K562 (cell line): ENCODE data around the gene MGAT1. TPM values are rescaled to one million over a fixed set of nuclear protein-coding genes. Genes with fewer than 3 reads are reported as not detected.

ENCODE experiments used
- ATF2 ChIP-seq: sonication (generic); formaldehyde crosslinking; IDR thresholded peaks from 2 replicates; pipeline ENCODE4 v1.8.1; 2022; ENCODE audit warnings: missing genetic modification reagents
- CBFB ChIP-seq: sonication (generic); formaldehyde crosslinking; IDR thresholded peaks from 2 replicates; pipeline ENCODE4 v1.4.0; 2020; ENCODE audit warnings: mild to moderate bottlenecking, missing genetic modification reagents
- EGR1 ChIP-seq: fragments of 450-650 bp; conservative IDR thresholded peaks from 2 replicates; pipeline ENCODE4 v1.6.1; 2017; ENCODE audit warnings: mild to moderate bottlenecking
- EP400 ChIP-seq: fragments of 450-650 bp; IDR thresholded peaks from 2 replicates; pipeline ENCODE4 v1.6.1; 2017; ENCODE audit warnings: antibody characterized with exemption, mild to moderate bottlenecking, moderate library complexity
- FOXO4 ChIP-seq: fragments of 450-650 bp; formaldehyde crosslinking; IDR thresholded peaks from 2 replicates; pipeline ENCODE4 v1.4.0; 2020; ENCODE audit warnings: mild to moderate bottlenecking, moderate library complexity
- GATA2 ChIP-seq: sonication (generic); formaldehyde crosslinking; IDR thresholded peaks from 2 replicates; pipeline ENCODE4 v1.4.0; 2020; ENCODE audit warnings: mild to moderate bottlenecking, missing genetic modification reagents
- LEF1 ChIP-seq: fragments of 450-650 bp; IDR thresholded peaks from 2 replicates; pipeline ENCODE4 v1.6.1; 2016; ENCODE audit warnings: mild to moderate bottlenecking
- SNIP1 ChIP-seq: fragments of 450-650 bp; IDR thresholded peaks from 2 replicates; pipeline ENCODE4 v1.7.1; 2017; ENCODE audit warnings: low read depth, mild to moderate bottlenecking
- TCF7 ChIP-seq: sonication (generic); IDR thresholded peaks from 2 replicates; pipeline ENCODE4 v1.6.1; 2016; ENCODE audit warnings: antibody characterized with exemption, borderline replicate concordance
- ZBTB1 ChIP-seq: sonication (generic); formaldehyde crosslinking; IDR thresholded peaks from 2 replicates; pipeline ENCODE4 v1.8.1; 2023; ENCODE audit warnings: missing genetic modification reagents, low read depth, mild to moderate bottlenecking, borderline replicate concordance
- ZBTB8A ChIP-seq: fragments of 450-650 bp; IDR thresholded peaks from 2 replicates; pipeline ENCODE4 v1.6.1; 2018; ENCODE audit warnings: mild to moderate bottlenecking, moderate library complexity; ENCODE audit not compliant: partially characterized antibody
- ZNF77 ChIP-seq: fragments of 250-450 bp; sonication (Bioruptor Pico); IDR thresholded peaks from 2 replicates; pipeline ENCODE4 v1.5.0; 2020
- polyA plus RNA-seq, 8 experiments: library from polyadenylated mRNA; depleted of rRNA in 4 of 8; stranded (reverse) in 5 of 8; unstranded in 3 of 8; fragments of >200 nt; fragmentation: Nextera tagmentation in 2 of 8; fragmentation: Illumina TruSeq in 1 of 8; extraction: Ambion mirVana in 2 of 8; extraction: Trizol in 1 of 8; gene quantifications; 2 replicates each; pipeline versions ENCODE4 v1.2.1 to v1.2.3, GENCODE V29; 2011 to 2014; ENCODE audit warnings: inconsistent platforms in 1 of 8, missing spikeins in 1 of 8
- total RNA-seq, 7 experiments: library from RNA; depleted of rRNA in 6 of 7; stranded (reverse); fragments of >200 nt in 6 of 7; fragmentation: Illumina TruSeq in 2 of 7; extraction: Trizol in 2 of 7; gene quantifications; 2 replicates each; pipeline versions ENCODE4 v1.2.1 to v1.2.3, GENCODE V29; 2011 to 2021; ENCODE audit warnings: low replicate concordance in 1 of 7
- TF ChIP-seq, protein P1 (sequence below): IDR thresholded peaks from 2 replicates; pipeline ENCODE4 v1.6.1; 2012; ENCODE audit warnings: low read depth, low read length, improper control_type of control experiment, borderline replicate concordance
- TF ChIP-seq, protein P2 (sequence below): fragments of 450-650 bp; IDR thresholded peaks from 2 replicates; pipeline ENCODE4 v1.6.1; 2016; ENCODE audit warnings: mild to moderate bottlenecking
- TF ChIP-seq, protein P3 (sequence below), 2 experiments: IDR thresholded peaks; 2 replicates each; pipeline ENCODE4 v1.6.1; 2011; ENCODE audit warnings: borderline replicate concordance in 1 of 2, control low read depth in 1 of 2, low read depth in 1 of 2, low read length in 1 of 2, mild to moderate bottlenecking in 1 of 2, mixed read lengths in 1 of 2, moderate library complexity in 1 of 2; ENCODE audit not compliant: insufficient read depth in 1 of 2, insufficient read length in 1 of 2, poor library complexity in 1 of 2, severe bottlenecking in 1 of 2; ENCODE audit errors: extremely low read depth in 1 of 2
- TF ChIP-seq, protein P4 (sequence below): sonication (generic); formaldehyde crosslinking; IDR thresholded peaks from 2 replicates; pipeline ENCODE4 v1.9.0; 2022; ENCODE audit warnings: mild to moderate bottlenecking, missing genetic modification reagents

MGAT1 gene
- total and polyA plus RNA-seq, 9 of the 15 experiments (the other 6 are each of a cell fraction or from before 2014, with no cell fraction given): 3.9 to 82.7 (median 44.5) TPM

DNA sequence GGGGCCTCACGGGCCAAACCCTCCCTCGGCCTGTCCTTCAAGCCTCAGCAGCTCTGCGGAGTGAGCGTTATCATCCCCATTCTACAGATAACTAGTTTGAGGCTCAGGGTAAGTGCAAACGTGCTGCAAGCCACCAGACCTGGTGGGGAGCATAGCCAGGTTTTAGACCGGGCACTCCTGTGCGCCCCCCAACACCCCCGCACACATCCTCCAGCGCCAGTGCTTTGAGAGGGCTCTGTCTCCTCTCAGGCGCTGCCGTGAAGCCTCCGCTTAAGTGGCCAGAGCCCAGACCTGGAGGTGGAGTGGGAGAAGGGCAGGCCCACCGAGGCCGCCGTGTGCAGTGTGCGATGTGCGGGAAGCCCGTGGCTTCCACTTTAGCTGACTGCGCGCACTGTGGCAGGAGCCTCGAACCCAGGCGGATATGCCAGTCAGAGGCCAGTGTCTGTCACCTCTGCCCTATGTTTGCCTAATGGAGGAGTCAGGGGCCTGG lies 1.6 kb upstream of the MGAT1 start (continued):
- TF ChIP-seq ATF2 (CRISPR knock-in tag) (no peak), FOXO4 (no peak), ZNF77 (CRISPR knock-in tag) (no peak), ZBTB8A (no peak), GATA2 (no peak), EP400 (no peak), ZBTB1 (CRISPR knock-in tag) (no peak), LEF1 (no peak), EGR1 (no peak), SNIP1 (no peak), CBFB (peak; percentile 75; the same call in 1 of the 2 replicates), TCF7 (no peak)
- TF ChIP-seq, protein P1, sequence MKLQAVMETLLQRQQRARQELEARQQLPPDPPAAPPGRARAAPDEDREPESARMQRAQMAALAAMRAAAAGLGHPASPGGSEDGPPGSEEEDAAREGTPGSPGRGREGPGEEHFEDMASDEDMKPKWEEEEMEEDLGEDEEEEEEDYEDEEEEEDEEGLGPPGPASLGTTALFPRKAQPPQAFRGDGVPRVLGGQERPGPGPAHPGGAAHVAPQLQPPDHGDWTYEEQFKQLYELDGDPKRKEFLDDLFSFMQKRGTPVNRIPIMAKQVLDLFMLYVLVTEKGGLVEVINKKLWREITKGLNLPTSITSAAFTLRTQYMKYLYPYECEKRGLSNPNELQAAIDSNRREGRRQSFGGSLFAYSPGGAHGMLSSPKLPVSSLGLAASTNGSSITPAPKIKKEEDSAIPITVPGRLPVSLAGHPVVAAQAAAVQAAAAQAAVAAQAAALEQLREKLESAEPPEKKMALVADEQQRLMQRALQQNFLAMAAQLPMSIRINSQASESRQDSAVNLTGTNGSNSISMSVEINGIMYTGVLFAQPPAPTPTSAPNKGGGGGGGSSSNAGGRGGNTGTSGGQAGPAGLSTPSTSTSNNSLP: no peak
- TF ChIP-seq, protein P2, sequence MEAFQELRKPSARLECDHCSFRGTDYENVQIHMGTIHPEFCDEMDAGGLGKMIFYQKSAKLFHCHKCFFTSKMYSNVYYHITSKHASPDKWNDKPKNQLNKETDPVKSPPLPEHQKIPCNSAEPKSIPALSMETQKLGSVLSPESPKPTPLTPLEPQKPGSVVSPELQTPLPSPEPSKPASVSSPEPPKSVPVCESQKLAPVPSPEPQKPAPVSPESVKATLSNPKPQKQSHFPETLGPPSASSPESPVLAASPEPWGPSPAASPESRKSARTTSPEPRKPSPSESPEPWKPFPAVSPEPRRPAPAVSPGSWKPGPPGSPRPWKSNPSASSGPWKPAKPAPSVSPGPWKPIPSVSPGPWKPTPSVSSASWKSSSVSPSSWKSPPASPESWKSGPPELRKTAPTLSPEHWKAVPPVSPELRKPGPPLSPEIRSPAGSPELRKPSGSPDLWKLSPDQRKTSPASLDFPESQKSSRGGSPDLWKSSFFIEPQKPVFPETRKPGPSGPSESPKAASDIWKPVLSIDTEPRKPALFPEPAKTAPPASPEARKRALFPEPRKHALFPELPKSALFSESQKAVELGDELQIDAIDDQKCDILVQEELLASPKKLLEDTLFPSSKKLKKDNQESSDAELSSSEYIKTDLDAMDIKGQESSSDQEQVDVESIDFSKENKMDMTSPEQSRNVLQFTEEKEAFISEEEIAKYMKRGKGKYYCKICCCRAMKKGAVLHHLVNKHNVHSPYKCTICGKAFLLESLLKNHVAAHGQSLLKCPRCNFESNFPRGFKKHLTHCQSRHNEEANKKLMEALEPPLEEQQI: no peak
- TF ChIP-seq, protein P3, sequence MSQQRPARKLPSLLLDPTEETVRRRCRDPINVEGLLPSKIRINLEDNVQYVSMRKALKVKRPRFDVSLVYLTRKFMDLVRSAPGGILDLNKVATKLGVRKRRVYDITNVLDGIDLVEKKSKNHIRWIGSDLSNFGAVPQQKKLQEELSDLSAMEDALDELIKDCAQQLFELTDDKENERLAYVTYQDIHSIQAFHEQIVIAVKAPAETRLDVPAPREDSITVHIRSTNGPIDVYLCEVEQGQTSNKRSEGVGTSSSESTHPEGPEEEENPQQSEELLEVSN (IDR thresholded peaks at IDR 0.05; ENCODE audit: borderline replicate concordance in 1 of 2, extremely low read depth in 1 of 2, insufficient read depth in 1 of 2, insufficient read length in 1 of 2, low read depth in 1 of 2, low read length in 1 of 2, poor library complexity in 1 of 2, severe bottlenecking in 1 of 2): no peak
- TF ChIP-seq, protein P4, sequence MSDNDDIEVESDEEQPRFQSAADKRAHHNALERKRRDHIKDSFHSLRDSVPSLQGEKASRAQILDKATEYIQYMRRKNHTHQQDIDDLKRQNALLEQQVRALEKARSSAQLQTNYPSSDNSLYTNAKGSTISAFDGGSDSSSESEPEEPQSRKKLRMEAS: no peak
